Measurements from ENCODE around the gene CCDC69. TPM values are rescaled to one million over a fixed set of nuclear protein-coding genes. Genes with fewer than 3 reads are reported as not detected.

Gene CCDC69
- total RNA-seq, 1 donor: 10.5 TPM

GRCh38 chr5:151183456-151184245, 40.2 kb downstream of the CCDC69 start:
- no peaks in the 10 kb centered on the region for H3K36me3 ChIP-seq (ENCODE audit: insufficient read depth, low read length)
- no peaks in the 10 kb centered on the region for H4K20me1 ChIP-seq (ENCODE audit: insufficient read depth, low read length)
- TF ChIP-seq CTCF (IDR thresholded peaks at IDR 0.05; ENCODE audit: extremely low read depth, low read depth, low read length): no peak
- H3K4me1 ChIP-seq (ENCODE audit: insufficient read depth, low read length): peaks cover 4% of the 10 kb centered on the region
- no peak overlapping the region for H3K4me3 ChIP-seq (ENCODE audit: insufficient read depth, low read length)
- H3K27me3 ChIP-seq (ENCODE audit: insufficient read depth, low read length): peaks cover 4% of the 10 kb centered on the region
- no peaks in the 10 kb centered on the region for H3K79me2 ChIP-seq (ENCODE audit: insufficient read depth, low read length)
- no peak overlapping the region for H3K27ac ChIP-seq (ENCODE audit: low read depth, low read length)
- no peak overlapping the region for H3K4me2 ChIP-seq (ENCODE audit: insufficient read depth, low read length)
- no peak overlapping the region for H2AFZ ChIP-seq (ENCODE audit: low read length)
- DNase-seq (ENCODE audit: insufficient read length, low spot score, missing footprints): no peak
- no peaks in the 10 kb centered on the region for H3K9me3 ChIP-seq (ENCODE audit: low read depth, low read length)

DNA sequence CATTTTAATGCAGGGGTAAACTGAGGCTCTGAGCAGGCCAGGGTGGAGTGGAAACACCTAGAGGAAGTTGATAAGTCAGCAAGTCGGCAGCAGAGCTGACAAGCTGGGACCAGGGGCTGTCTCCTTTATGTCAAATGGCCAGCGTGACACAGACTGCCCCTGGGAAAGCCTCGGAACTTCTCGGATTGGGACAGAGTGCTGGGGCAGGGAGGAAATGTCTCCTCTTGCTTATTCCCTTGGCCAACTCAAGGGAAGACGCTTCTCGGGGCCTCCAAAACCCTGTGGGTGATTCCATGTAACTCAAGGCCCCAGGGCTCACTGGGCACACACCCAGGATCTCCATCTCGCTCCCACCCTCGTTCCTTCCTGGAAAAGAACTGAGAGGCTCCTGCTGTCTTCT, 40.9 kb downstream of the CCDC69 start:
- Histone ChIP-seq H3K4me3 (ENCODE audit: insufficient read depth, low read length) (no peak overlapping the region), H3K36me3 (ENCODE audit: insufficient read depth, low read length) (no peaks in the 10 kb centered on the region), H3K79me2 (ENCODE audit: insufficient read depth, low read length) (no peaks in the 10 kb centered on the region), H3K4me2 (ENCODE audit: insufficient read depth, low read length) (no peak overlapping the region), H3K27me3 (ENCODE audit: insufficient read depth, low read length) (peaks cover 10% of the 10 kb centered on the region), H4K20me1 (ENCODE audit: insufficient read depth, low read length) (no peaks in the 10 kb centered on the region), H2AFZ (ENCODE audit: low read length) (no peak overlapping the region), H3K27ac (ENCODE audit: low read depth, low read length) (no peak overlapping the region), H3K9me3 (ENCODE audit: low read depth, low read length) (no peaks in the 10 kb centered on the region), H3K4me1 (ENCODE audit: insufficient read depth, low read length) (peaks cover 4% of the 10 kb centered on the region)
- no peak for DNase-seq (ENCODE audit: insufficient read length, low spot score, missing footprints)
- no peak for TF ChIP-seq CTCF (IDR thresholded peaks at IDR 0.05; ENCODE audit: extremely low read depth, low read depth, low read length)

GRCh38 chr5:151182524-151182900, 41.4 kb downstream of the CCDC69 start:
- Histone ChIP-seq H3K27ac (ENCODE audit: low read depth, low read length) (no peak overlapping the region), H3K36me3 (ENCODE audit: insufficient read depth, low read length) (no peaks in the 10 kb centered on the region)

More at GRCh38 chr5:151182524-151182900, 41.4 kb downstream of the CCDC69 start:
- Histone ChIP-seq H3K9me3 (ENCODE audit: low read depth, low read length) (no peaks in the 10 kb centered on the region), H3K79me2 (ENCODE audit: insufficient read depth, low read length) (no peaks in the 10 kb centered on the region), H3K4me1 (ENCODE audit: insufficient read depth, low read length) (peaks cover 4% of the 10 kb centered on the region), H2AFZ (ENCODE audit: low read length) (no peak overlapping the region), H3K27me3 (ENCODE audit: insufficient read depth, low read length) (peaks cover 13% of the 10 kb centered on the region), H3K4me3 (ENCODE audit: insufficient read depth, low read length) (no peak overlapping the region), H3K4me2 (ENCODE audit: insufficient read depth, low read length) (no peak overlapping the region), H4K20me1 (ENCODE audit: insufficient read depth, low read length) (no peaks in the 10 kb centered on the region)
- no peak for TF ChIP-seq CTCF (IDR thresholded peaks at IDR 0.05; ENCODE audit: extremely low read depth, low read depth, low read length)
- no peak for DNase-seq (ENCODE audit: insufficient read length, low spot score, missing footprints)

Data from osteoblast (primary cell).